ENCODE data around the gene CAPZB. TPM values are rescaled to one million over a fixed set of nuclear protein-coding genes. Genes with fewer than 3 reads are reported as not detected.
A peak's percentile ranks its signal among the peaks of the same experiment; 100 is the strongest.

Gene CAPZB
- polyA plus RNA-seq, 2 donors: 221 to 272 TPM

- peaks cover 5 to 12% of the 10 kb centered on the region in 2 donors for H3K4me1 ChIP-seq (ENCODE audit: control insufficient read depth in 2 of 2, insufficient read depth in 2 of 2, low read length in 1 of 2)
- no peak overlapping the region for H3K4me3 ChIP-seq (ENCODE audit: low read depth in 1 of 2, low read length in 2 of 2)
- H3K9me3 ChIP-seq (ENCODE audit: control insufficient read depth in 2 of 2, insufficient read depth in 1 of 2, low read depth in 1 of 2, low read length in 1 of 2): no peaks in the 10 kb centered on the region
- no peaks in the 10 kb centered on the region for H3K27me3 ChIP-seq (ENCODE audit: control insufficient read depth in 1 of 2, insufficient read depth in 2 of 2, low read length in 2 of 2)
- no peaks in the 10 kb centered on the region for H3K36me3 ChIP-seq (ENCODE audit: control insufficient read depth in 2 of 2, insufficient read depth in 2 of 2, low read length in 1 of 2)
- 77% methylated on average over 7 of the region's 7 CpGs for WGBS, 2 donors
- H3K27ac ChIP-seq (ENCODE audit: low read depth in 2 of 2, low read length in 1 of 2): no peak overlapping the region
These were observed 2.8 kb upstream of the CAPZB start for GRCh38 chr1:19488136-19488535.

- H3K9me3 ChIP-seq (ENCODE audit: control insufficient read depth in 2 of 2, insufficient read depth in 1 of 2, low read depth in 1 of 2, low read length in 1 of 2): no peaks in the 10 kb centered on the region
- WGBS, 2 donors: 0% methylated on average over 11 to 29 of the region's 29 CpGs
- H3K36me3 ChIP-seq (ENCODE audit: control insufficient read depth in 2 of 2, insufficient read depth in 2 of 2, low read length in 1 of 2): peaks cover 0 to 5% of the 10 kb centered on the region in 2 donors
- peaks cover 15 to 25% of the 10 kb centered on the region in 2 donors for H3K4me1 ChIP-seq (ENCODE audit: control insufficient read depth in 2 of 2, insufficient read depth in 2 of 2, low read length in 1 of 2)
- H3K27ac ChIP-seq (ENCODE audit: low read depth in 2 of 2, low read length in 1 of 2): peak overlapping the region; percentile 92 to 97
- no peaks in the 10 kb centered on the region for H3K27me3 ChIP-seq (ENCODE audit: control insufficient read depth in 1 of 2, insufficient read depth in 2 of 2, low read length in 2 of 2)
- peak overlapping the region; percentile 79 to 84 for H3K4me3 ChIP-seq (ENCODE audit: low read depth in 1 of 2, low read length in 2 of 2)
These were observed 459 bp downstream of the CAPZB start for GRCh38 chr1:19484798-19485361.

GRCh38 chr1:19484338-19484797 lies 971 bp downstream of the CAPZB start:
- Histone ChIP-seq H3K4me3 (ENCODE audit: low read depth in 1 of 2, low read length in 2 of 2) (peak overlapping the region; percentile 79 to 84), H3K27ac (ENCODE audit: low read depth in 2 of 2, low read length in 1 of 2) (peak overlapping the region; percentile 92 to 97), H3K36me3 (ENCODE audit: control insufficient read depth in 2 of 2, insufficient read depth in 2 of 2, low read length in 1 of 2) (peaks cover 0 to 5% of the 10 kb centered on the region in 2 donors), H3K27me3 (ENCODE audit: control insufficient read depth in 1 of 2, insufficient read depth in 2 of 2, low read length in 2 of 2) (no peaks in the 10 kb centered on the region), H3K9me3 (ENCODE audit: control insufficient read depth in 2 of 2, insufficient read depth in 1 of 2, low read depth in 1 of 2, low read length in 1 of 2) (no peaks in the 10 kb centered on the region), H3K4me1 (ENCODE audit: control insufficient read depth in 2 of 2, insufficient read depth in 2 of 2, low read length in 1 of 2) (peaks cover 17 to 27% of the 10 kb centered on the region in 2 donors)
- WGBS, 2 donors: 1 to 2% methylated on average over 32 of the region's 32 CpGs

GRCh38 chr1:19483691-19484090 lies 1.6 kb downstream of the CAPZB start:
- WGBS, 2 donors: 37 to 42% methylated on average over 3 of the region's 3 CpGs
- peaks cover 17 to 27% of the 10 kb centered on the region in 2 donors for H3K4me1 ChIP-seq (ENCODE audit: control insufficient read depth in 2 of 2, insufficient read depth in 2 of 2, low read length in 1 of 2)

GRCh38 chr1:19483261-19483660 lies 2.1 kb downstream of the CAPZB start:
- WGBS, 2 donors: 48 to 59% methylated on average over 3 of the region's 3 CpGs

More at GRCh38 chr1:19483691-19484090, 1.6 kb downstream of the CAPZB start:
- Histone ChIP-seq H3K27ac (ENCODE audit: low read depth in 2 of 2, low read length in 1 of 2) (peak overlapping the region; percentile 92 to 97), H3K27me3 (ENCODE audit: control insufficient read depth in 1 of 2, insufficient read depth in 2 of 2, low read length in 2 of 2) (no peaks in the 10 kb centered on the region), H3K4me3 (ENCODE audit: low read depth in 1 of 2, low read length in 2 of 2) (peak overlapping the region; percentile 79 to 84), H3K36me3 (ENCODE audit: control insufficient read depth in 2 of 2, insufficient read depth in 2 of 2, low read length in 1 of 2) (peaks cover 0 to 5% of the 10 kb centered on the region in 2 donors), H3K9me3 (ENCODE audit: control insufficient read depth in 2 of 2, insufficient read depth in 1 of 2, low read depth in 1 of 2, low read length in 1 of 2) (no peaks in the 10 kb centered on the region)

GRCh38 chr1:19481826-19482398 lies 3.4 kb downstream of the CAPZB start:
- Histone ChIP-seq H3K9me3 (ENCODE audit: control insufficient read depth in 2 of 2, insufficient read depth in 1 of 2, low read depth in 1 of 2, low read length in 1 of 2) (no peaks in the 10 kb centered on the region), H3K27ac (ENCODE audit: low read depth in 2 of 2, low read length in 1 of 2) (peak overlapping the region; percentile 16 to 36), H3K4me3 (ENCODE audit: low read depth in 1 of 2, low read length in 2 of 2) (no peak overlapping the region), H3K27me3 (ENCODE audit: control insufficient read depth in 1 of 2, insufficient read depth in 2 of 2, low read length in 2 of 2) (no peaks in the 10 kb centered on the region), H3K36me3 (ENCODE audit: control insufficient read depth in 2 of 2, insufficient read depth in 2 of 2, low read length in 1 of 2) (peaks cover 0 to 10% of the 10 kb centered on the region in 2 donors), H3K4me1 (ENCODE audit: control insufficient read depth in 2 of 2, insufficient read depth in 2 of 2, low read length in 1 of 2) (peaks cover 17 to 30% of the 10 kb centered on the region in 2 donors)
- WGBS, 2 donors: 57 to 59% methylated on average over 4 of the region's 4 CpGs

More at GRCh38 chr1:19483261-19483660, 2.1 kb downstream of the CAPZB start:
- Histone ChIP-seq H3K4me3 (ENCODE audit: low read depth in 1 of 2, low read length in 2 of 2) (peak overlapping the region; percentile 79 to 84), H3K36me3 (ENCODE audit: control insufficient read depth in 2 of 2, insufficient read depth in 2 of 2, low read length in 1 of 2) (peaks cover 0 to 7% of the 10 kb centered on the region in 2 donors), H3K4me1 (ENCODE audit: control insufficient read depth in 2 of 2, insufficient read depth in 2 of 2, low read length in 1 of 2) (peaks cover 17 to 27% of the 10 kb centered on the region in 2 donors), H3K9me3 (ENCODE audit: control insufficient read depth in 2 of 2, insufficient read depth in 1 of 2, low read depth in 1 of 2, low read length in 1 of 2) (no peaks in the 10 kb centered on the region), H3K27ac (ENCODE audit: low read depth in 2 of 2, low read length in 1 of 2) (peak overlapping the region; percentile 92 to 97), H3K27me3 (ENCODE audit: control insufficient read depth in 1 of 2, insufficient read depth in 2 of 2, low read length in 2 of 2) (no peaks in the 10 kb centered on the region)

- peak overlapping the region in 1 of 2 donors; percentile 6 for H3K27ac ChIP-seq (ENCODE audit: low read depth in 2 of 2, low read length in 1 of 2)
- H3K4me3 ChIP-seq (ENCODE audit: low read depth in 1 of 2, low read length in 2 of 2): no peak overlapping the region
- no peaks in the 10 kb centered on the region for H3K27me3 ChIP-seq (ENCODE audit: control insufficient read depth in 1 of 2, insufficient read depth in 2 of 2, low read length in 2 of 2)
- WGBS, 2 donors: 70 to 83% methylated on average over 6 of the region's 6 CpGs
- H3K36me3 ChIP-seq (ENCODE audit: control insufficient read depth in 2 of 2, insufficient read depth in 2 of 2, low read length in 1 of 2): peaks cover 0 to 12% of the 10 kb centered on the region in 2 donors
- H3K9me3 ChIP-seq (ENCODE audit: control insufficient read depth in 2 of 2, insufficient read depth in 1 of 2, low read depth in 1 of 2, low read length in 1 of 2): no peaks in the 10 kb centered on the region
- H3K4me1 ChIP-seq (ENCODE audit: control insufficient read depth in 2 of 2, insufficient read depth in 2 of 2, low read length in 1 of 2): peaks cover 23 to 35% of the 10 kb centered on the region in 2 donors
These were observed 5.1 kb downstream of the CAPZB start for GRCh38 chr1:19480282-19480681.

- peaks cover 0 to 12% of the 10 kb centered on the region in 2 donors for H3K36me3 ChIP-seq (ENCODE audit: control insufficient read depth in 2 of 2, insufficient read depth in 2 of 2, low read length in 1 of 2)
- no peak overlapping the region for H3K4me3 ChIP-seq (ENCODE audit: low read depth in 1 of 2, low read length in 2 of 2)
- H3K27me3 ChIP-seq (ENCODE audit: control insufficient read depth in 1 of 2, insufficient read depth in 2 of 2, low read length in 2 of 2): no peaks in the 10 kb centered on the region
- WGBS, 2 donors: 48 to 57% methylated on average over 6 of the region's 6 CpGs
- peaks cover 25 to 35% of the 10 kb centered on the region in 2 donors for H3K4me1 ChIP-seq (ENCODE audit: control insufficient read depth in 2 of 2, insufficient read depth in 2 of 2, low read length in 1 of 2)
- H3K9me3 ChIP-seq (ENCODE audit: control insufficient read depth in 2 of 2, insufficient read depth in 1 of 2, low read depth in 1 of 2, low read length in 1 of 2): no peaks in the 10 kb centered on the region
- H3K27ac ChIP-seq (ENCODE audit: low read depth in 2 of 2, low read length in 1 of 2): no peak overlapping the region
These were observed 5.8 kb downstream of the CAPZB start for GRCh38 chr1:19479351-19480120.

- WGBS, 2 donors: 64 to 67% methylated on average over 9 of the region's 9 CpGs
- H3K9me3 ChIP-seq (ENCODE audit: control insufficient read depth in 2 of 2, insufficient read depth in 1 of 2, low read depth in 1 of 2, low read length in 1 of 2): no peaks in the 10 kb centered on the region
- peak overlapping the region in 1 of 2 donors; percentile 59 for H3K27ac ChIP-seq (ENCODE audit: low read depth in 2 of 2, low read length in 1 of 2)
- H3K36me3 ChIP-seq (ENCODE audit: control insufficient read depth in 2 of 2, insufficient read depth in 2 of 2, low read length in 1 of 2): peaks cover 0 to 14% of the 10 kb centered on the region in 2 donors
- H3K27me3 ChIP-seq (ENCODE audit: control insufficient read depth in 1 of 2, insufficient read depth in 2 of 2, low read length in 2 of 2): no peaks in the 10 kb centered on the region
- peaks cover 22 to 29% of the 10 kb centered on the region in 2 donors for H3K4me1 ChIP-seq (ENCODE audit: control insufficient read depth in 2 of 2, insufficient read depth in 2 of 2, low read length in 1 of 2)
- no peak overlapping the region for H3K4me3 ChIP-seq (ENCODE audit: low read depth in 1 of 2, low read length in 2 of 2)
These were observed 7.0 kb downstream of the CAPZB start for GRCh38 chr1:19478322-19478721.

All from esophagus (tissue), 2 donors.